Measurements from ENCODE around the gene DARS2. TPM values are rescaled to one million over a fixed set of nuclear protein-coding genes. Genes with fewer than 3 reads are reported as not detected.

Gene DARS2
- total RNA-seq (2012; rRNA removed) (18.8 and 22.8 TPM in 2 replicates), polyA plus RNA-seq (2012; rRNA removed) (13.1 and 14.8 TPM in 2 replicates), Bru-seq, nascent RNA (percentile 44 among the genes with signal in this experiment), BruChase-seq, experiment 1, labeled RNA remaining after a 6-hour chase (percentile 52 among the genes with signal in this experiment), BruChase-seq, experiment 2, labeled RNA remaining after a 2-hour chase (percentile 41 among the genes with signal in this experiment)
- polyA plus RNA-seq (2012; cell fraction: cytosol; rRNA removed), result 4.6 and 11.0 TPM in 2 replicates
- polyA plus RNA-seq (2012; cell fraction: nucleus; rRNA removed; ENCODE audit: low replicate concordance), result 2.7 and 11.4 TPM in 2 replicates
- long read RNA-seq, transcript DARS2-201 (17 exons, 3,441 nt), result major isoform, 11 of 17 reads
- long read RNA-seq, partial matches to known transcripts, result 3 of 17 reads
- long read RNA-seq, other reads (novel, unspliced or antisense), result 1 of 17 reads

GRCh38 chr1:173824315-173825081, at the start of gene DARS2, which contains the start of gene CENPL:
TSS of gene DARS2 (plus strand) at chr1:173824673. CDS start at chr1:173825230, 557 bp downstream.
TSS of gene CENPL (minus strand) at chr1:173824883. CDS start at chr1:173811299, 13,584 bp downstream.
- H4K8ac ChIP-seq (ENCODE audit: low read depth in 2 of 2, low read length in 2 of 2), result peak within 1 kb of the TSS; percentile 56 to 89
- peak within 1 kb of the TSS; percentile 78 for H4K91ac ChIP-seq (ENCODE audit: insufficient read depth, low read depth, low read length)
- no peaks in the 10 kb centered on the region for H3K36me3 ChIP-seq (ENCODE audit: control insufficient read depth, insufficient read depth, low read length)
- H2AK9ac ChIP-seq (replicated peaks; ENCODE audit: low read depth, low read length, poor library complexity), result peak within 1 kb of the TSS; percentile 96
- no peaks in the 10 kb centered on the region for H3K27me3 ChIP-seq (ENCODE audit: control insufficient read depth, insufficient read depth, low read length)
- DNase-seq (peak; percentile 98), ATAC-seq (ENCODE audit: low read depth) (peak; percentile 97)
- peak within 1 kb of the TSS; percentile 84 for H3K27ac ChIP-seq (ENCODE audit: insufficient read depth, low read length)
- TSS peak; percentile 98 for BruUV-seq (replicated peaks)
- H3K9me1 ChIP-seq (ENCODE audit: insufficient read depth, low read length), result no peaks in the 10 kb centered on the region
- H2BK20ac ChIP-seq (ENCODE audit: low read depth, low read length), result 0 out of 2 replicates have a peak within 1 kb of the TSS, but pooled peaks have one; percentile 5
- intact Hi-C loops (cut with micrococcal nuclease), result loop anchor here (1.0 to 5.0 kb wide), 6 partner anchors 29 to 1079 kb away; partner anchors contain the start of genes PRDX6 and TNFSF4
- H2AFZ ChIP-seq (replicated peaks; ENCODE audit: low read length, poor library complexity), result peak within 1 kb of the TSS; percentile 97
- peak within 1 kb of the TSS; percentile 57; the same call in 1 of the 2 replicates for H2AK5ac ChIP-seq (ENCODE audit: low read depth, low read length)
- peaks cover 2% of the 10 kb centered on the region; the same call in 1 of the 2 replicates for H3K4me1 ChIP-seq (ENCODE audit: control insufficient read depth, insufficient read depth, low read length)
- dilution Hi-C loops (cut with HindIII; ENCODE audit: low sequenced_read_pairs, unreplicated experiment), result no loop called here
- in situ Hi-C loops (cut with MboI; ENCODE audit: low sequenced_read_pairs), result loop anchor here (10.0 kb wide), 2 partner anchors 390 to 1080 kb away; no protein-coding TSS in a partner anchor
- WGBS, 2 experiments (ENCODE audit: extremely low coverage in 2 of 2, insufficient read length in 1 of 2), result 1% methylated on average over 25 of the region's 55 CpGs; no CpG with 5 or more reads in 1 of the 2 experiments
- TF ChIP-seq RAD21 (IDR thresholded peaks at IDR 0.05; ENCODE audit: low read length) (no peak), CEBPB (IDR thresholded peaks at IDR 0.05; ENCODE audit: low read depth, low read length) (peak; percentile 90), MXI1 (IDR thresholded peaks at IDR 0.05; ENCODE audit: borderline replicate concordance, low read depth, low read length) (peak; percentile 90), SMC3 (IDR thresholded peaks at IDR 0.05; ENCODE audit: low read depth, low read length) (no peak), BHLHE40 (IDR thresholded peaks at IDR 0.05; ENCODE audit: low read depth, low read length) (0 out of 2 replicates have a peak, but pooled peaks have one; percentile 3), MAFK (IDR thresholded peaks at IDR 0.05; ENCODE audit: low read depth, low read length) (peak; percentile 32; the same call in 1 of the 2 replicates), RCOR1 (IDR thresholded peaks at IDR 0.05; ENCODE audit: insufficient replicate concordance, low read length) (no peak), POLR2A (IDR thresholded peaks at IDR 0.05; ENCODE audit: low read depth, low read length) (peak; percentile 86; the same call in 1 of the 2 replicates)
- POLR2A ChIA-PET (ENCODE audit: unreplicated experiment), result interaction anchor here (0.5 to 0.9 kb wide), 5 partner anchors 9 to 370 kb away, joined by 3 to 6 read pairs (median 3); no protein-coding TSS in a partner anchor
- peak within 1 kb of the TSS; percentile 73 for H4K5ac ChIP-seq (ENCODE audit: low read depth, low read length)
- H3K23ac ChIP-seq (ENCODE audit: low read depth, low read length), result peak within 1 kb of the TSS; percentile 90
- peak within 1 kb of the TSS; percentile 65 for H3K4me3 ChIP-seq (ENCODE audit: insufficient read depth, low read depth, low read length)
- H3K79me1 ChIP-seq (ENCODE audit: low read depth in 1 of 2, low read length in 2 of 2), result peaks cover 6 to 39% of the 10 kb centered on the region in 2 experiments; a peak in 3 of 4 replicates
- peak within 1 kb of the TSS; percentile 63 for H2BK120ac ChIP-seq (ENCODE audit: low read depth, low read length)
- H4K20me1 ChIP-seq (ENCODE audit: insufficient read depth, low read length), result no peaks in the 10 kb centered on the region
- H3K4me2 ChIP-seq (ENCODE audit: low read depth, low read length), result peak within 1 kb of the TSS; percentile 96
- CTCF ChIA-PET, result interaction anchor here (2.7 kb wide), 1 partner anchor 395 kb away, joined by 14 read pairs; no protein-coding TSS in a partner anchor
- H2BK15ac ChIP-seq (ENCODE audit: low read depth, low read length), result peak within 1 kb of the TSS; percentile 79
- H3K56ac ChIP-seq (ENCODE audit: extremely low read depth, insufficient read depth, low read length), result peak within 1 kb of the TSS; percentile 97
- peak within 1 kb of the TSS; percentile 91 for H3K14ac ChIP-seq (replicated peaks; ENCODE audit: low read depth, low read length)
- peak within 1 kb of the TSS; percentile 78 for H3K4ac ChIP-seq (ENCODE audit: low read depth, low read length)
- peak within 1 kb of the TSS; percentile 83 for H3K9ac ChIP-seq (ENCODE audit: low read depth, low read length)
- peak within 1 kb of the TSS; percentile 36; the same call in 1 of the 2 replicates for H3K18ac ChIP-seq (ENCODE audit: low read depth, low read length)
- H3K9me3 ChIP-seq (ENCODE audit: control insufficient read depth, insufficient read depth, low read length), result no peaks in the 10 kb centered on the region
- H2BK5ac ChIP-seq (ENCODE audit: low read depth, low read length, poor library complexity, severe bottlenecking), result peak within 1 kb of the TSS; percentile 80
